SKM-1 treated with dmso at 0.1 percent for 144 hours (cell line): ENCODE measurements around the gene CACNA1G.

ENCODE experiments used
- DNase-seq: peaks from one replicate; lab custom pipeline; 2025; ENCODE audit not compliant: unreplicated experiment; lab: John Stamatoyannopoulos, UW

CACNA1G gene

DNA sequence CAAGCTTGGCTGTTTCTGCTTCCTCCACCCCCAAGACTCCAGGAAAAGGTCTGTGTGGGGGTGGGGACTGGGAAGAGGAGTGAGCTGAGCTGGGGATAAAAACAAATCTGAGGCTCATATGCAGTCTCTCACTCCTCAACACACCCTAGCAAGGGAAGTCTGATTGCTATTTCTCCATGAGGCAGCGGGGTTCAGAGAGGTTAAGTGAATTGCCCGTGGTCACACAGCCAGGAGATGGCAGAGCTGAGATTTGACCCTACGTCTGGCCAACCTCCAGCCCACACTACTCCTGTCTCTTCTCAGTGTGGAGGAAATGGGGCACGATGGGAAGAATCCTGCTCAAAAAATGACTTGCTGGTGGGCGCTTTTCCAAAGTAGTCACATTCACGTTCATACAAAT lies 69.4 kb downstream of the CACNA1G start:
- DNase-seq, result no peak

DNA sequence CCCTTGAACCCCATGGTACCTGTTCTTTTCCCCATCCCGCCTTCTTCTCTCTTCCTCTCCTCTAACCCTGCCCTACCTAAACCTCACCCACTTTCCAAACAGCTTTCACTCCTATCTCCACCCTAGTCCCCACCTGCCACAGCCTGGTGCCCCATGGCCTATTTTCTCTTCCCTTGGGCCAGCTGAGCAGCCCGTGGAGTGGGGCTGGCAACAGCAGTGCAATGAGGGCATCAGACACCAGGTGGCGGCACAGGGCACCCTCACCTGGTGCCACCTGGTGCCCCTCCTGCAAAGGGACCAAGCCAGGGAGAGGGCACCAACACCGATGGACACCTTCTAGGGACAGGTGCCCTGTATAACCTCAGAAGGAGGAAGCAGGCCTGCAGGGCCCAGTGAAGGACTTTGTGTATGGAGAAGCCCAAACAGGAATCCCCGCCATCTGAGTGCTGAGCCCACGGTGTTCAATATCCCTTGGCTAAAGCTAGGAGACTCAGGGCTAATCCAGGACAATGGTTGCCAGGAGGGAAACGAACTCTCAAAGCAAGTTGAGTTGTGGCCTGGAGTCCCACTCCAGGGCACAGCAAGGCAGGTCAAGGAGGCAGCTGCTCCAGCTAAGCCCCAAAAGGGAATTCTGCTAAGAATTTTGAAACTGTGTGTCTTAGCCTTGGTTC lies 70.1 kb downstream of the CACNA1G start:
- no peak for DNase-seq

DNA sequence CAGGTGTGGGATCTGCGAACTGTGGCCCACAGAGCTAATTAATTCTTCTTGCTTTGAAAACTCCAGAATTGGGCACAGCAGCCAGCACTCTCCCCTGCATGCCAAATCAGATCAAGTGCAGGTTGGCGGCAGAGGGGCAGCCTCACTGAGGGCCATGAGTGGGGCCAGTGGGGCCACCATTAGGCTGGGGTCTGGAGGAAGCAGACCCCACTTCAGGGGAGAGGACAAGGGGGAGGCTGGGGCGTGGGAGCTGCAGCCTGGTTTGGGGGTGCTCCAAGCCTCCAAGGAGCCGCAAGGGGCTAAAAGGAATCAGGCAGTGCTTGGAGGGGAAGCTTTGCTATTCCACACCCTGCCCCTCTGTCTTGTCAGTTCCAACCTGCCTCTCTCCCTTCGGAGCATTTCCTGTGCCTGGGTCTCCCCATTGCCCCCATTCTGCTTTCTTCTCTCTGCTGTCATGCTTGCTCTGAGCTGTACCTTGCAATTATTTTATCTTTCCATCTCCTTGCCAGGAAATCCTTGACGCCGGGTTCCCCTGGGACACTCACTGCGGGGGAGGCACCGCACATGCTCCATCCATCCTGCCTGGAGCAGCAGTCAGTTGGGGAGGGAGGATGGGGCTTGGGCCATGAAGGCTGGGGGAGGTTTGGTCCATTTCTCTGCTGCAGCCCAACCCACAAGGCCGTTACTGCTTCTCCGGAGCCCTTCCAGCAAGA lies 70.8 kb downstream of the CACNA1G start:
- no peak for DNase-seq

GRCh38 chr17:50631908-50632571 lies 71.5 kb downstream of the CACNA1G start:
- DNase-seq, result no peak

DNA sequence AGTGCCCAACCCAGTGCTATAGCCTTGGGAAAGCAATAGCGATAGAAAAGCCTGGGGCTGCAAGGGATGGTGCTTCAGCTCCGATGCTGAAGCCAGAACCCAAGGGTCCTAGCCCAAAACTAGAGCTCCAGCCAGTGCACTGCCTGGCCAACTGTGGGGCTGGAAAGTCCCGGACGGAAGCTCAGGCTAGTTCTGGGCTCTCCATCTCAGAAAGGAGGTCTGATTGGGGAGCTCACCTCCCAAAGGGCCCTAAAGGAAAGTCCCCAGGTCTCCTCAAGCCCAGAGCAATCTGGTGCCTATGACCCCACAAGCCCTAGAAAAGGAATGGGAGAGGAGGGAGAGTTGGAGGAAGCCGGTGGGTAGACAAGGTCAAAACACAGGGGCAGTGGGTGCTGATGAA lies 72.1 kb downstream of the CACNA1G start:
- no peak for DNase-seq

- DNase-seq, result no peak
These were observed 73.2 kb downstream of the CACNA1G start for GRCh38 chr17:50633683-50634082.

- DNase-seq, result no peak
These were observed 73.9 kb downstream of the CACNA1G start, which contains the start of gene ABCC3 for GRCh38 chr17:50634224-50634914. TSS of gene ABCC3 (plus strand) at chr17:50634881. CDS start at chr17:50634937, 56 bp downstream.

DNA sequence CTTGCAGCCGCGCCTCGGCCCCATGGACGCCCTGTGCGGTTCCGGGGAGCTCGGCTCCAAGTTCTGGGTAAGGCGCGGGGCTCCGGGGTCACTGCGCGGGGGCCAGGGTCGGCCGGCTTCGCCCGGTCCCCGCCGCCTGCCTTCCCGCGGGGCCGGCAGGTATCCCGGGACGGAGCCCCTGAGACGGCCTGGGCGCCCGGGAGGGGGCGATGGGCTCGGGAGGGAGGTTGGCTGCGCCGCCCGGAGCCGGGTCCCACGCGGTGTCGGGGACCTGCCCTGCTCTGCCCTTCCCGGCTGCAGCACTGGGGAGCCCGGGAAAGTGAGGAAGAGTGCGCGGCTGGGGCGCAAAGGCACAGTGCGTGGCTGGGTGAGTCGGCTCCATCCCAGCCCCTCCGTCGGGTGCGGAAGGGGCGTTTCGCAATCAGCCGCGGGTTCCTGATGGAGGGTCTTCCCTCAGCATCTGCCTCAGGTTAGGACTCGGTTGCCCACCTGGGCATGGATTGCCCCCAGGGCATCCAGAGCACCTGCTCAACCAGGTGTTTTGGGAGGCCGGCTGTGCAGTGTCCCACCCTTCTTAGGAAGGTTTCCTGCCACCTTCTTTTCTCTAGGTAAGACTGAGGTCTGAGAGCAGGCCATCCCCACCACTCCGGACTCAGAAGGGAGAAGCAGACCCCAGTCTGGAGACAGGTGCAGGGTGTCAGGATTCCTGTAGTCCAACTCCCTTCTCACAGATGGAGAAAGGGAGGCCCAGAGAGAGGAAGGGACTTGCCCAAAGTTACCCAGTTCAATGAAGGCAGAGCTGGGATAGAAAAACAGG lies 74.6 kb downstream of the CACNA1G start:
- no peak for DNase-seq

- no peak for DNase-seq
These were observed 75.1 kb downstream of the CACNA1G start for GRCh38 chr17:50635732-50635981.

- no peak for DNase-seq
These were observed 75.7 kb downstream of the CACNA1G start for GRCh38 chr17:50635982-50636803.

DNA sequence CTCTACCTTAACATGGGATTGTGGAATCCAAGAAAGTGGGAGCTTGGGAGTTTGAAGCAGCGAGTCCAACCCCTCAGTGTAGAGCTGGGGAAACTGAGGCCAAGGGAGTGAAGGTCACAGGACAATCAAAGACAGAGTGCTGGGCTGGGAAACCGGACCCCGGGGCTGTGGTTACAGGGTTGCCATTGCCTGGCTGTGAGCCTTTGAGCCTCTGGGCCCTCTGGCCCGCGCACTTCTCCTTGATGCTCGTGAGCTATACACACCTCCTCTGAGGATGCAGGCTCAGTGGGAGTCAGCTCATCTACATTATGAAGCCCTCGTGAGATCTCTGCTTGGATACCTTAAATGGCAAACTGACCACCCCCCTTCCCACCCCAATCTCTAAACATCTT lies 76.3 kb downstream of the CACNA1G start:
- no peak for DNase-seq

- no peak for DNase-seq
These were observed 77.5 kb downstream of the CACNA1G start for GRCh38 chr17:50637829-50638605.

GRCh38 chr17:50638606-50638965 lies 78.1 kb downstream of the CACNA1G start:
- DNase-seq, result no peak

DNA sequence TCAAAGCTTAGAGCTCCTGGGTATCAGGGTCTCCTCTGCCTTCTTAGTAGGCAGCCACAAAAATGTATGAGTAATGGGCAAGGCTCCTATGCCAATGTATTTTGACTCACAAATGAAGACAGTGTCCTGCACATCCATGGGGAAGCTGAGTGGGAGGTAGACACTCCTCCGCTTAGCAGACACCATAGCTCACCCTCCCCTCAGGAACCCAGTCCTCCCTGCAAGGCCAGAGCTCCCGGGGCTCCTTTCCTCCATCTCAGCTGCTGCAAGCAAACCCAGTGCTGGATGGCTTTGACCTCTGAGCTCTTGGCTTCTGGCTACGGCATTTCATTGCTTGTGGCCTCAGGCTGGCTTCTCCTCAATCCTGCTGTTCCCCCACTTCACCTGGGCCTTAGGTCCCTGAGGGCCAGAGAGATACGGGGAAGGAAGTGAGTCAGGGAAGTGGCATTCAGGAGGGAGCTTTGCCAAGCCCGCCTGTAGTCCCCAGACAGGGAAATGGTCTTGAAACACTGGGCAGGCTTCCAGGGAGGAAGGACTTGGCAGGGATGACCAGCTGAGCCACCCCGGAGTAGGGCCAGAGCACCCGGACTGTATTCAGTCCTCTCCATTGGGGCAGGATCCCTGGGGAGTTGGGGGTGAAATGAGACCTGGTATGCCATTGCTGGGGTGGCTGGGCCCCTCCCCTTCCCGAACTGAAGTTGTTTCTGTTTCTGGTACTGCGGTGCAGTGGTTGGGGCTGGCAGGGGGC lies 78.6 kb downstream of the CACNA1G start:
- no peak for DNase-seq

DNA sequence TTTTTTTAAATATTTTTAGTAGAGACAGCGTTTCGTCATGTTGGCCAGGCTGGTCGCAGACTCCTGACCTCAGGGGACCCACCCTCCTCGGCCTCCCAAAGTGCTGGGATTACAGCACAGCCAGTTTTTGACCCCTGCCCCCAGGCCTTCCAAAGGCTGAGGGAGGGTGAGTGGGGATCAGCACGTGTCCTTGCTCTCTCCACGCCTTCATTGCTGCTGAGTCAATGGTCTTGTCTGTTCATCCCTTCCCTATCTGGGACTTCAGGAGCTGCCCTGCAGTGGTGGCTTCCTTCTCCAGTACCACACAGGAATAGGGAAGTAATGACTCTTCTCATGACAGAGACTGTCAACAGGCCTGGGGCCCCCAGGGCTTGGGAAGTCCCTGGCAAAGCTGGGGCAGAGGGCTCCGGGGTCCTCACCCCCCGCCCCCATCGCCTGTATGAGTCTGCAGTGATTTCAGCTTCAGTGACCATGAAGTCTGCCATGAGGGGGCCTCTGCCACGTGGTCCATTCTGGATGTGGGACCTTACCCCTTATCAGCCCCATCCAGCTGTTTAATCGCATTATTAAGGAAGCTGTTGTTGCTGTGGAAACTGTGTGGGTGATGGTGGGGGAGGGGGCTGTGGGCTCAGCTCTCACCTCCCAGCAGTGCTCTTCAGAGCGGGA lies 80.3 kb downstream of the CACNA1G start:
- DNase-seq, result no peak

GRCh38 chr17:50641357-50641756 lies 80.8 kb downstream of the CACNA1G start:
- no peak for DNase-seq

DNA sequence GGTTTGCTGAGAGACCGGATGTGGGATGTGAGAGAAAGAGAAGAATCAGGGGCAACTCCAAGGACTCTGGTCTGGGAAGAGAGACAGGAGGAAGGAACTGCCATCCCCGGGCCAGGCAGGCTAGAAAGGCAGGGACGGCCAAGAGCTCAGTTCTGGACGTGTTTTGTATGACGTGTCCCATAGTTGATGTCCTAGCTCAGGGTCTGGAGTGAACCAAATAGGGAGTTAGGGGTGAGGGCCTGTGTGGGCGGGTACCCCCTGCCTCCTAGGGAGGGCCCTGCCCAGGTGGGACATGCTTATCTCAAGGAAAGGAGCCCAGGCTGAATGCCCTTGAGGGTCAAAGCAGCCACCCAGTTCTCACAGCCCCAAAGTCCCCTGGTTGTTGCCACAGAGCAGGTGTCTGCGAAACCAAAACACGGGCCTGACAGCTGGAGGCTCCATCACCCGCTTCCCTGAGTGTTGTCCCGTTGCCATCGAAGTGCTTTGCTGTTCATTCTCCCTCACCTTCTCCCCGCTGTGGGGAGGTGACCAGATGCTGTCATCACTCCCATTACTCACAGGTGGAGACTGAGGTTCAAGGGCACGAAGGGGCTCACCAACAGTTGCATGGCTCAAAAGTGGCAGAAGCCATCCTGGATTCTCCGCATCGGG lies 81.7 kb downstream of the CACNA1G start:
- DNase-seq, result no peak
